ENCODE results near the gene NOTO. TPM values are rescaled to one million over a fixed set of nuclear protein-coding genes. Genes with fewer than 3 reads are reported as not detected.

The NOTO gene
- total and polyA plus RNA-seq, 10 of the 15 experiments (the other 5 are each of a cell fraction or from before 2014, with no cell fraction given) = not detected

DNA sequence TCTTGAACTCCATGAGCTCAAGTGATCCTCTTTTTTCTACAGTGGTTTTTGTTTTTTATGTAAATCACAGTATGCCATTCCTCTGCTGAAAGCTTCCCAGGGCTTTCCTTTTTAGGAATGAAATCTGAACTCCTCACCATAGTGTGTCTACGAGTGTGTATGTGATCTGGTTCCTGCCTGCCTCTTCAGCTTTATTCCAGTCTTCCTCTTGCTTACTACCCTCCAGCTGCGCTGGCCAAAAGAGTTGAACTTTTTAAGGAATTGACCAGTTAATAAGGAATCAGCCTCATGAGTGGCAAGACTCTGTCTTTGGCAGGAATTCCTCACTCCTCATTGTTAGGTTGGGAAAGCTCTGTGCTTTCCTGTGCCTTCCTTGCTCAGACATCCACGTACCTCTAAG, 35.8 kb downstream of the NOTO start:
- in situ Hi-C loops (cut with MboI) = no loop called here
- intact Hi-C loops (cut with micrococcal nuclease; ENCODE audit: unreplicated experiment) = no loop called here
- H4K20me1 ChIP-seq (ENCODE audit: control insufficient read depth, insufficient read depth) = 0 out of 2 replicates have a peak, but pooled peaks cover 4% of the 10 kb centered on the region
- FAIRE-seq = no peak
- 44% methylated on average over 3 of the region's 3 CpGs for WGBS (ENCODE audit: insufficient coverage, insufficient replicate concordance, low lambda C conversion rate, missing lambda C conversion rate)
- BruUV-seq (replicated peaks) = no TSS peak
- no peaks in the 10 kb centered on the region for H3K27me3 ChIP-seq (replicated peaks in 1 of 2; ENCODE audit: control insufficient read depth in 2 of 2, insufficient read depth in 2 of 2, low read length in 1 of 2)
- no peaks in the 10 kb centered on the region for H3K4me1 ChIP-seq (ENCODE audit: control insufficient read depth, insufficient read depth, low read length)
- DNase-seq (ENCODE audit: low read depth, low spot score) = no peak
- no peak overlapping the region for H2AFZ ChIP-seq (ENCODE audit: control insufficient read depth, low read depth, low read length)
- ChIA-PET RAD21 (ENCODE audit: unreplicated experiment) (interaction anchor here (0.8 kb wide), 1 partner anchor 25 kb away, joined by 4 read pairs; no protein-coding TSS in a partner anchor), CTCF (interaction anchor here (0.9 to 9.8 kb wide), 4 partner anchors 12 to 121 kb away, joined by 3 to 99 read pairs (median 12); partner anchors contain the start of gene EGR4), SMC1A (ENCODE audit: uncharacterized antibody, unreplicated experiment) (interaction anchor here (0.8 to 5.2 kb wide), 5 partner anchors 9 to 122 kb away, joined by 3 to 39 read pairs (median 3); no protein-coding TSS in a partner anchor), POLR2A (interaction anchor here (0.6 to 1.2 kb wide), 3 partner anchors 25 to 898 kb away, joined by 4 to 6 read pairs (median 6); partner anchors contain the start of gene SMYD5)
- no peak overlapping the region for H3K4me2 ChIP-seq (ENCODE audit: control insufficient read depth, insufficient read depth)
- no peak for ATAC-seq
- TF ChIP-seq, protein P1, sequence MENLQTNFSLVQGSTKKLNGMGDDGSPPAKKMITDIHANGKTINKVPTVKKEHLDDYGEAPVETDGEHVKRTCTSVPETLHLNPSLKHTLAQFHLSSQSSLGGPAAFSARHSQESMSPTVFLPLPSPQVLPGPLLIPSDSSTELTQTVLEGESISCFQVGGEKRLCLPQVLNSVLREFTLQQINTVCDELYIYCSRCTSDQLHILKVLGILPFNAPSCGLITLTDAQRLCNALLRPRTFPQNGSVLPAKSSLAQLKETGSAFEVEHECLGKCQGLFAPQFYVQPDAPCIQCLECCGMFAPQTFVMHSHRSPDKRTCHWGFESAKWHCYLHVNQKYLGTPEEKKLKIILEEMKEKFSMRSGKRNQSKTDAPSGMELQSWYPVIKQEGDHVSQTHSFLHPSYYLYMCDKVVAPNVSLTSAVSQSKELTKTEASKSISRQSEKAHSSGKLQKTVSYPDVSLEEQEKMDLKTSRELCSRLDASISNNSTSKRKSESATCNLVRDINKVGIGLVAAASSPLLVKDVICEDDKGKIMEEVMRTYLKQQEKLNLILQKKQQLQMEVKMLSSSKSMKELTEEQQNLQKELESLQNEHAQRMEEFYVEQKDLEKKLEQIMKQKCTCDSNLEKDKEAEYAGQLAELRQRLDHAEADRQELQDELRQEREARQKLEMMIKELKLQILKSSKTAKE (IDR thresholded peaks at IDR 0.05; ENCODE audit: low read depth, poor library complexity, severe bottlenecking) = no peak
- TF ChIP-seq MEF2A (IDR thresholded peaks at IDR 0.05; ENCODE audit: insufficient read depth, low read depth, low read length) = no peak
- TF ChIP-seq RUNX3 (IDR thresholded peaks at IDR 0.05; ENCODE audit: low read length) = no peak
- TF ChIP-seq NFIC (IDR thresholded peaks at IDR 0.05; ENCODE audit: low read depth, low read length) = no peak
- TF ChIP-seq IKZF1 (conservative IDR thresholded peaks at IDR 0.05) = no peak
- no peak for TF ChIP-seq MTA3 (IDR thresholded peaks at IDR 0.05; ENCODE audit: borderline replicate concordance, low read length)
- TF ChIP-seq RELA (IDR thresholded peaks at IDR 0.05; ENCODE audit: borderline replicate concordance, partially characterized antibody) = no peak
- no peak for TF ChIP-seq PAX8 (IDR thresholded peaks at IDR 0.05)
- TF ChIP-seq SUZ12 (IDR thresholded peaks at IDR 0.05; ENCODE audit: unreplicated experiment) = no peak
- no peak for TF ChIP-seq RAD21 (IDR thresholded peaks at IDR 0.05; ENCODE audit: insufficient read depth, low read depth, low read length)
- no peak for TF ChIP-seq ATF7 (IDR thresholded peaks at IDR 0.05; ENCODE audit: low read depth)
- H3K9ac ChIP-seq (ENCODE audit: control insufficient read depth, insufficient read depth, low read length) = no peak overlapping the region
- peaks cover 3 to 22% of the 10 kb centered on the region in 2 experiments; a peak in 3 of 4 replicates for H3K36me3 ChIP-seq (ENCODE audit: control insufficient read depth in 2 of 2, insufficient read depth in 2 of 2, low read length in 1 of 2)
- no peak overlapping the region for H3K4me3 ChIP-seq
- H3K9me3 ChIP-seq (replicated peaks; ENCODE audit: control insufficient read depth, insufficient read depth, low read length) = no peaks in the 10 kb centered on the region
- H3K79me2 ChIP-seq (ENCODE audit: control insufficient read depth, insufficient read depth, low read length) = peaks cover 70% of the 10 kb centered on the region
- no peak overlapping the region for H3K27ac ChIP-seq (ENCODE audit: control insufficient read depth, insufficient read depth)

All from GM12878 (cell line).